ENCODE results near the gene SLC25A45. TPM values are rescaled to one million over a fixed set of nuclear protein-coding genes. Genes with fewer than 3 reads are reported as not detected.
"Not testable (repeated sequence)": the region's sequence is repeated elsewhere in the genome, so short reads cannot be mapped to it uniquely, and the experiment has no call there.

SLC25A45 gene
- total RNA-seq, 1 experiment from 2014 or later: 1.1 TPM

- DNase-seq (ENCODE audit: low read depth): peak; percentile 89
- in situ Hi-C loops (cut with HindIII; ENCODE audit: low pct_unique_long_range_greater_than_20kb, low sequenced_read_pairs): no loop called here
These were observed 40.4 kb upstream of the SLC25A45 start, which contains the start of gene NEAT1 for GRCh38 chr11:65422633-65423515. NEAT1 (plus strand) TSS chr11:65422798.

GRCh38 chr11:65421794-65422632, 39.6 kb upstream of the SLC25A45 start:
- peak; percentile 87 for DNase-seq (ENCODE audit: low read depth)
- in situ Hi-C loops (cut with HindIII; ENCODE audit: low pct_unique_long_range_greater_than_20kb, low sequenced_read_pairs): no loop called here

- in situ Hi-C loops (cut with HindIII; ENCODE audit: low pct_unique_long_range_greater_than_20kb, low sequenced_read_pairs): no loop called here
- DNase-seq (ENCODE audit: low read depth): peak; percentile 96
These were observed 38.7 kb upstream of the SLC25A45 start for GRCh38 chr11:65420979-65421793.

- DNase-seq (ENCODE audit: low read depth): no peak
- in situ Hi-C loops (cut with HindIII; ENCODE audit: low pct_unique_long_range_greater_than_20kb, low sequenced_read_pairs): no loop called here
These were observed 38.1 kb upstream of the SLC25A45 start for GRCh38 chr11:65420506-65420905.

GRCh38 chr11:65419772-65420481, 37.5 kb upstream of the SLC25A45 start:
- in situ Hi-C loops (cut with HindIII; ENCODE audit: low pct_unique_long_range_greater_than_20kb, low sequenced_read_pairs): no loop called here
- peak; percentile 86 for DNase-seq (ENCODE audit: low read depth)

- in situ Hi-C loops (cut with HindIII; ENCODE audit: low pct_unique_long_range_greater_than_20kb, low sequenced_read_pairs): no loop called here
- DNase-seq (ENCODE audit: low read depth): no peak
These were observed 37.0 kb upstream of the SLC25A45 start for GRCh38 chr11:65419460-65419771.

- DNase-seq (ENCODE audit: low read depth): peak; percentile 99
- in situ Hi-C loops (cut with HindIII; ENCODE audit: low pct_unique_long_range_greater_than_20kb, low sequenced_read_pairs): no loop called here
These were observed 36.4 kb upstream of the SLC25A45 start for GRCh38 chr11:65418681-65419459.

GRCh38 chr11:65418431-65418680, 35.9 kb upstream of the SLC25A45 start:
- no peak for DNase-seq (ENCODE audit: low read depth)
- in situ Hi-C loops (cut with HindIII; ENCODE audit: low pct_unique_long_range_greater_than_20kb, low sequenced_read_pairs): no loop called here

- in situ Hi-C loops (cut with HindIII; ENCODE audit: low pct_unique_long_range_greater_than_20kb, low sequenced_read_pairs): no loop called here
- DNase-seq (ENCODE audit: low read depth): no peak
These were observed 35.4 kb upstream of the SLC25A45 start for GRCh38 chr11:65417702-65418430.

GRCh38 chr11:65416841-65417701, 34.6 kb upstream of the SLC25A45 start:
- peak; percentile 25 for DNase-seq (ENCODE audit: low read depth)
- in situ Hi-C loops (cut with HindIII; ENCODE audit: low pct_unique_long_range_greater_than_20kb, low sequenced_read_pairs): no loop called here

- in situ Hi-C loops (cut with HindIII; ENCODE audit: low pct_unique_long_range_greater_than_20kb, low sequenced_read_pairs): no loop called here
- peak; percentile 74 for DNase-seq (ENCODE audit: low read depth)
These were observed 33.9 kb upstream of the SLC25A45 start for GRCh38 chr11:65416341-65416824.

GRCh38 chr11:65415499-65416340, 33.3 kb upstream of the SLC25A45 start:
- in situ Hi-C loops (cut with HindIII; ENCODE audit: low pct_unique_long_range_greater_than_20kb, low sequenced_read_pairs): no loop called here

GRCh38 chr11:65414776-65415498, 32.5 kb upstream of the SLC25A45 start:
- in situ Hi-C loops (cut with HindIII; ENCODE audit: low pct_unique_long_range_greater_than_20kb, low sequenced_read_pairs): no loop called here
- DNase-seq (ENCODE audit: low read depth): no peak

More at GRCh38 chr11:65415499-65416340, 33.3 kb upstream of the SLC25A45 start:
- DNase-seq (ENCODE audit: low read depth): no peak

- in situ Hi-C loops (cut with HindIII; ENCODE audit: low pct_unique_long_range_greater_than_20kb, low sequenced_read_pairs): not testable (repeated sequence)
These were observed 30.7 kb upstream of the SLC25A45 start for GRCh38 chr11:65413077-65413664.

More at GRCh38 chr11:65413077-65413664, 30.7 kb upstream of the SLC25A45 start:
- not testable (repeated sequence) for DNase-seq (ENCODE audit: low read depth)

Data from Caki2 (cell line).